HK-2 (cell line): ENCODE data around the gene ORM2.

Experiments
- DNase-seq: peaks from one replicate; pipeline ENCODE4 v3.0.0-alpha.2; 2018; ENCODE audit not compliant: unreplicated experiment

The ORM2 gene

DNA sequence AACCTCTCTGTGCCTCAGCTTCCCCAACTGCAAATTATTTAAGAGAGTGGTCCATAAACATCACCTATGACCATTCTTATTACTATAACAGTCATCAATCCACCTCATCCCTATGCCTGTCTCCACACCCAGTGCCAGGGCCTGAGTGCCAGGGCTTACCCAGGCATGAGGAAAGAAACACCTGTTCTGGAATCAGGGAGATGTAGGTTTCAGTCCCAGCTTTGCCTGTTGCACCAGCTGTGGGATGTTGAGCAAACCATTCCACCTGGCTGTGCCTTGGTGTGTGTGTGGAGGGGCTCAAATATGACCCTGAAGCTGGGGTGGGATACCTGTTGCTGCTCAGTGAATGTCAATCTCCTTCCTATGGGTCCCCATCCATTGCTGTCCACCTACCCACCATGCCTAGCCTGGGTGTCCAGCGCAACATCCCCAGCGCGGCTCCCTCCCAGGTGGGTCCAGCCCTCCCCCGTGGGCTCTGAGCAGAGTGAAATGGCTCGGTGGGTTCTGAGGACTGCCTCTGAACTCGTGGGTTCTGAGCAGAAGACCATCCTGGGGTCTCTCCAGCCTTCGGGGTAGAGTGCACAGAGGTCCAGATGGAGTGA is 41.8 kb downstream of the ORM2 start:
- no peak for DNase-seq

- DNase-seq, result peak; percentile 59
These were observed 42.6 kb downstream of the ORM2 start for GRCh38 chr9:114371973-114372917.

- peak; percentile 49 for DNase-seq
These were observed 43.3 kb downstream of the ORM2 start for GRCh38 chr9:114372921-114373448.

DNA sequence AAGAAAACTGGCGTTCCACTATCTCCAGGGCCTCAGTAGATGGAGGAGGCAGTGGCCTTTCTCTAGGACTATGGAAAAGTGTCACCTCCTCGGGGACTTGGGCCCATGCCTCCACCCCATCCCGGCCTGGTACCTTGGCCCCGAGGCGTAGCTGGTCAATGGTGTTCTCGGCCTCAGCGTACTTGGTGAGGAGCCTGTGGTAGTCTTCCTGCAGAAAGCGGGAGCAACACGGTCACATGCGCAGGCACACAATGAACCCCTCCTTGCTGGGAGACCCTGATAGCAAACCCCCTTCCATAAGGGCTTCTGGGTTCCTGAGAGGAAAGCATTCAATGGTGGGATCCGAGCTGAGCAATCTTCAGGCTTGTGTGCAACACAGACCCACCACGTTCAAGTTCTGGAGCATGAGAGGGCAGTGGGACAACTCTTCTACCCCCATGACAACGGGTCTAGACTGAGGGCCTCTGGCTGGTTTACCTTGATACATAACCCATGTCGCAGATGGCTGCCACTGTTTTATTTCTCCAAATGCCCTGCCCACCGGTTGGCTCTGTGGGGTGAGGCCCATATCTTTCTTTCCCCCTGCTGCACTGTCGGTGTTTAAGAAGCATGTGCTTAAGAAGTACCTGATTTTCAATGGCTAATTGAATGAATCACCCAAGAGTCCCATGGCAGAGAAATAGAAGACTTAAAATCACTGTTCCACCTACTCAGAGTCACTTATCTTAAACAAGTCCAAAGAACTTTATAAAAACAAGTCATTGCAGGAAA is 44.5 kb downstream of the ORM2 start:
- no peak for DNase-seq

- DNase-seq, result no peak
These were observed 45.3 kb downstream of the ORM2 start for GRCh38 chr9:114374936-114375335.

- DNase-seq, result no peak
These were observed 45.9 kb downstream of the ORM2 start for GRCh38 chr9:114375386-114376175.

DNA sequence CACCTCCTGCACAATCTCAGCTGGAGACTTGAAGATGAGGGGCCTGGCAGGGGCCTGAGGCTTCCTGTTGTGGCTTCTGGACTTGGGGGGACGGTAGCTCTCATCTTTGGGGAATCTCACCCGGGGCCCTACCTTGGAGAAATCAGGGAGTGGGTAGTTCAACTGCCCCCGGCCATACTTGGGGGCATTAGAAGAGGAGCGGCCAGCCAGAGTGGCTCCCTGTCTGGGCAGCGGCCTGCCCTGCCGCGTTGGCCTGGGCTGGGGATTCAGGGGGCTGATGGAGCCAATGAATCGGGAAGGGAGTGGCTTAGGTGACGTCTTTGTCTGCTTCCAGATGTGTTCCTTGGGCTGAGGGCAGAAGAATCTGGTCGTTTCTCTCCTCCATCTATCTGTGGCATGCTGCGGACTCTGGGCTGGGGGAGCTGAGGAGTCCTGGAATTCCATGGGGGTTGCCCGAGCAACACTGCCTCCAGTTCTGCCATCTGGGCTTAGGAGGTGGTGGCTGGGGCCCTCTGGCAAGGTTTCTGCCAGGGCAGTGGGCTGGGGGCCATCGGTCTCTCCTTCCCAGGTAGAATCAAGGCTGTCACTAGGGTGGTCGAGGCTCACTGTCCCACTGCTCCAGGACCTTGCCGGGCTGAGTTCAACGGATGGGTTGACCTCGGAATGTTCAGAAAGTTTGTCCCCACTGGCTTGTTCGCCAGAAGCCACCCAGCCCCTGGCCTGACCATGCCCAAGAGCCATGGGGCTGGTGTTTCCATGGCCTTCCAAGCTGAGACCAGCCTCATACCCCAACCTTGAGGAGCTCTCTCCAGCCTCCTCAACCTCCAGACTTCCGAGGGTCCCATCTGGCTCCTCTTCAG is 47.1 kb downstream of the ORM2 start:
- DNase-seq, result no peak

- no peak for DNase-seq
These were observed 48.3 kb downstream of the ORM2 start for GRCh38 chr9:114378016-114378415.

- DNase-seq, result no peak
These were observed 49.2 kb downstream of the ORM2 start for GRCh38 chr9:114378883-114379282.
